ENCODE results near the gene CSF1R.

DNA sequence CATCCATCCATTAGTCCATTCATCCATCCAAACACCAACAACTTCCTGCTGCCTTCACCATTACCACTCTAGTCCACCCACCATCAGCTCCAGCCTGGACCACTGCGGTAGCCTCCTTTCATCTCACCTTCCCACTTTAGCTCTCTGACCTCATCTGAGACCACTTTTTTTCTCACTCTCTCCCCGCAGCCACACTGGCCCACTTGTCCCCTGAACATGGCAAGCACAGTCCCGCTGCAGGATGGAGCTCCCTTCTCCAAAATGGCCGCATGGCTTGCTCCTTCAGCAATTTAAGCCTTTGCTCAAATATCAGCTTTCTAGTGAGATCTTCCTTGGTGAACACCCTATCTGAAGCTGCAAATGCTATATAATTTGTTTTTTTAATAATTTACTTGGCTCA, 11.1 kb downstream of the CSF1R start:
- TF ChIP-seq POLR2A (IDR thresholded peaks at IDR 0.05; ENCODE audit: low read depth, low read length) = no peak
- TF ChIP-seq, protein P1, sequence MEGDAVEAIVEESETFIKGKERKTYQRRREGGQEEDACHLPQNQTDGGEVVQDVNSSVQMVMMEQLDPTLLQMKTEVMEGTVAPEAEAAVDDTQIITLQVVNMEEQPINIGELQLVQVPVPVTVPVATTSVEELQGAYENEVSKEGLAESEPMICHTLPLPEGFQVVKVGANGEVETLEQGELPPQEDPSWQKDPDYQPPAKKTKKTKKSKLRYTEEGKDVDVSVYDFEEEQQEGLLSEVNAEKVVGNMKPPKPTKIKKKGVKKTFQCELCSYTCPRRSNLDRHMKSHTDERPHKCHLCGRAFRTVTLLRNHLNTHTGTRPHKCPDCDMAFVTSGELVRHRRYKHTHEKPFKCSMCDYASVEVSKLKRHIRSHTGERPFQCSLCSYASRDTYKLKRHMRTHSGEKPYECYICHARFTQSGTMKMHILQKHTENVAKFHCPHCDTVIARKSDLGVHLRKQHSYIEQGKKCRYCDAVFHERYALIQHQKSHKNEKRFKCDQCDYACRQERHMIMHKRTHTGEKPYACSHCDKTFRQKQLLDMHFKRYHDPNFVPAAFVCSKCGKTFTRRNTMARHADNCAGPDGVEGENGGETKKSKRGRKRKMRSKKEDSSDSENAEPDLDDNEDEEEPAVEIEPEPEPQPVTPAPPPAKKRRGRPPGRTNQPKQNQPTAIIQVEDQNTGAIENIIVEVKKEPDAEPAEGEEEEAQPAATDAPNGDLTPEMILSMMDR (conservative IDR thresholded peaks at IDR 0.05; ENCODE audit: low read depth, low read length) = no peak
- no peak for TF ChIP-seq RFX5 (IDR thresholded peaks at IDR 0.05; ENCODE audit: low read depth, low read length)
